K562 (cell line): ENCODE results near the gene GUCY1A2. TPM values are rescaled to one million over a fixed set of nuclear protein-coding genes. Genes with fewer than 3 reads are reported as not detected.

ENCODE experiments used
- ATAC-seq: fragments of 200-7000 bp; cut with Tn5 transposase; 3 replicates; pipeline ENCODE4 v1.9.1; 2020; ENCODE audit warnings: moderate library complexity
- BruUV-seq: library from RNA; stranded (reverse); fragments of 400-500 nt; replicated peaks from 2 replicates; lab custom pipeline; 2021; lab: Mats Ljungman, UMichigan
- CTCF ChIA-PET: fragments of 300-600 bp; formaldehyde crosslinking; extraction: SDS; loops from one replicate; lab custom pipeline; 2021; ENCODE audit warnings: low intra/inter-chr PET ratio; lab: Yijun Ruan, JAX
- POLR2A ChIA-PET: fragments of 300-600, 350-650 bp; sonication (Branson Sonifier 250); formaldehyde crosslinking; extraction: SDS; loops from one replicate; lab custom pipeline; 2021; ENCODE audit warnings: antibody characterized with exemption, inconsistent platforms; lab: Yijun Ruan, JAX
- DNase-seq, 4 experiments: peaks; one replicate each; pipeline versions ENCODE4 v3.0.0 to v3.0.0-alpha.2; 2011 to 2018; ENCODE audit warnings: low spot score in 3 of 4, mixed read lengths in 3 of 4; ENCODE audit errors: extremely low read depth in 1 of 4
- FAIRE-seq: peaks from 2 replicates; lab custom pipeline; 2011; peaks lifted over from hg19 to GRCh38; lab: Jason Lieb, UNC
- H2AFZ ChIP-seq: 2 replicates; pipeline ENCODE4 v1.6.0; 2011; ENCODE audit warnings: low read depth, low read length, control low read depth, inconsistent platforms
- H3K27ac ChIP-seq: fragments of 200-600 bp; 3 replicates; pipeline ENCODE4 v1.8.0; 2011; ENCODE audit warnings: low read depth, mild to moderate bottlenecking, control low read depth, inconsistent platforms, low read length, moderate library complexity, mixed read lengths; ENCODE audit errors: extremely low read depth
- H3K27me3 ChIP-seq, 2 experiments: fragments of 300-600 bp in 1 of 2; 2 replicates in 1 of 2; 3 replicates in 1 of 2; pipeline versions ENCODE4 v1.6.0 to v1.8.0; 2011; ENCODE audit warnings: inconsistent platforms in 2 of 2, low read length in 2 of 2, mild to moderate bottlenecking in 1 of 2, mixed read lengths in 1 of 2, moderate library complexity in 1 of 2; ENCODE audit not compliant: control insufficient read depth in 2 of 2, insufficient read depth in 2 of 2
- H3K36me3 ChIP-seq: fragments of 300-600 bp; 3 replicates; pipeline ENCODE4 v1.8.0; 2011; ENCODE audit warnings: mild to moderate bottlenecking, low read length, inconsistent platforms; ENCODE audit not compliant: control insufficient read depth, insufficient read depth
- H3K4me1 ChIP-seq, 2 experiments: fragments of 200-600 bp in 1 of 2; replicated peaks in 1 of 2; 2 replicates in 1 of 2; 3 replicates in 1 of 2; pipeline versions ENCODE4 v1.5.1 to v1.8.0; 2011; ENCODE audit warnings: inconsistent platforms in 2 of 2, low read length in 2 of 2, mild to moderate bottlenecking in 1 of 2, mixed read lengths in 1 of 2, moderate library complexity in 1 of 2; ENCODE audit not compliant: control insufficient read depth in 2 of 2, insufficient read depth in 2 of 2
- H3K4me2 ChIP-seq: 2 replicates; pipeline ENCODE4 v1.6.1; 2011; ENCODE audit warnings: low read length, control low read depth, inconsistent platforms, mixed read lengths; ENCODE audit not compliant: insufficient read depth
- H3K4me3 ChIP-seq: fragments of 200-600 bp; sonication (generic), shearing (Covaris generic); 2 replicates; pipeline ENCODE4 v1.5.1; 2016; ENCODE audit warnings: control low read depth, inconsistent platforms
- H3K79me2 ChIP-seq: fragments of 200-600 bp; 3 replicates; pipeline ENCODE4 v1.8.0; 2011; ENCODE audit warnings: low read length, inconsistent platforms; ENCODE audit not compliant: control insufficient read depth, insufficient read depth
- H3K9ac ChIP-seq, 2 experiments: 2 replicates each; pipeline versions ENCODE4 v1.6.0 to v1.6.1; 2011; ENCODE audit warnings: low read depth in 2 of 2, low read length in 2 of 2, control low read depth in 1 of 2, inconsistent platforms in 1 of 2, mild to moderate bottlenecking in 1 of 2, mixed read lengths in 1 of 2; ENCODE audit not compliant: insufficient read depth in 1 of 2
- H3K9me1 ChIP-seq: one replicate; pipeline ENCODE4 v1.6.0; 2011; ENCODE audit warnings: inconsistent platforms, mild to moderate bottlenecking, low read length, moderate library complexity; ENCODE audit not compliant: control insufficient read depth, insufficient read depth
- H3K9me3 ChIP-seq: replicated peaks from 2 replicates; pipeline ENCODE4 v1.5.1; 2011; ENCODE audit warnings: low read depth, low read length, inconsistent platforms; ENCODE audit not compliant: control insufficient read depth, insufficient read depth
- H4K20me1 ChIP-seq: replicated peaks from 2 replicates; pipeline ENCODE4 v1.6.1; 2011; ENCODE audit warnings: low read length, inconsistent platforms, mixed read lengths; ENCODE audit not compliant: control insufficient read depth, insufficient read depth
- CBX2 ChIP-seq: fragments of 200-600 bp; sonication (generic); IDR thresholded peaks from one replicate; pipeline ENCODE4 v1.6.1; 2012; ENCODE audit warnings: mild to moderate bottlenecking, low read length, inconsistent platforms; ENCODE audit not compliant: insufficient read depth, poor library complexity, severe bottlenecking
- CEBPB ChIP-seq: fragments of 450-650 bp; IDR thresholded peaks from 2 replicates; pipeline ENCODE4 v1.6.1; 2016; ENCODE audit warnings: missing genetic modification characterization, missing compliant biosample characterization
- CEBPG ChIP-seq, 3 experiments: fragments of 200-800 bp in 1 of 3; sonication (Bioruptor generic) in 1 of 3; sonication (generic) in 1 of 3; formaldehyde crosslinking in 1 of 3; IDR thresholded peaks in 2 of 3; conservative IDR thresholded peaks in 1 of 3; 2 replicates each; pipeline versions ENCODE4 v1.6.1 to v1.8.0; 2016 to 2022; ENCODE audit warnings: missing compliant biosample characterization in 2 of 3, missing genetic modification characterization in 2 of 3, mild to moderate bottlenecking in 1 of 3, missing genetic modification reagents in 1 of 3
- CREB5 ChIP-seq: fragments of 250-450 bp; sonication (Bioruptor Pico); IDR thresholded peaks from 2 replicates; pipeline ENCODE4 v1.5.0; 2020; ENCODE audit warnings: mild to moderate bottlenecking
- ETV1 ChIP-seq: fragments of 450-650 bp; conservative IDR thresholded peaks from 2 replicates; pipeline ENCODE4 v1.6.1; 2016; ENCODE audit warnings: missing genetic modification characterization, control low read depth, low read depth, missing compliant biosample characterization
- JUNB ChIP-seq: fragments of 450-650 bp; formaldehyde crosslinking; conservative IDR thresholded peaks from 2 replicates; pipeline ENCODE4 v1.4.0; 2020; ENCODE audit warnings: mild to moderate bottlenecking
- PBX2 ChIP-seq, 2 experiments: IDR thresholded peaks in 1 of 2; conservative IDR thresholded peaks in 1 of 2; 2 replicates each; pipeline ENCODE4 v1.6.1; 2016; ENCODE audit warnings: low read depth in 2 of 2, mild to moderate bottlenecking in 1 of 2, missing compliant biosample characterization in 1 of 2, missing genetic modification characterization in 1 of 2, moderate library complexity in 1 of 2
- SMARCA4 ChIP-seq: fragments of 450-650 bp; IDR thresholded peaks from 2 replicates; pipeline ENCODE4 v1.6.1; 2016
- ZNF280B ChIP-seq: fragments of 250-450 bp; sonication (Bioruptor Pico); IDR thresholded peaks from 2 replicates; pipeline ENCODE4 v1.5.1; 2021; ENCODE audit warnings: mild to moderate bottlenecking
- WGBS: fragments of 100-300 bp; shearing (Covaris generic); methylation state at CpG from one replicate; pipeline ENCODE4 v1.1.6; 2016; ENCODE audit warnings: low coverage, mixed read lengths; ENCODE audit not compliant: insufficient coverage; ENCODE audit errors: missing lambda C conversion rate; 5-methylcytosine and 5-hydroxymethylcytosine counted together
- in situ Hi-C: fragments of 300-500 bp; cut with MboI; formaldehyde crosslinking; loops from 4 replicates; pipeline ENCODE4 v1.15.0; 2018; ENCODE audit warnings: inconsistent platforms, mixed read lengths
- intact Hi-C: fragments of 100-400 bp; cut with micrococcal nuclease; formaldehyde crosslinking; loops from 2 replicates; pipeline ENCODE4 v1.14.2; 2022
- polyA plus RNA-seq, 8 experiments: library from polyadenylated mRNA; depleted of rRNA in 4 of 8; stranded (reverse) in 5 of 8; unstranded in 3 of 8; fragments of >200 nt; fragmentation: Nextera tagmentation in 2 of 8; fragmentation: Illumina TruSeq in 1 of 8; extraction: Ambion mirVana in 2 of 8; extraction: Trizol in 1 of 8; gene quantifications; 2 replicates each; pipeline versions ENCODE4 v1.2.1 to v1.2.3, GENCODE V29; 2011 to 2014; ENCODE audit warnings: inconsistent platforms in 1 of 8, missing spikeins in 1 of 8
- total RNA-seq, 7 experiments: library from RNA; depleted of rRNA in 6 of 7; stranded (reverse); fragments of >200 nt in 6 of 7; fragmentation: Illumina TruSeq in 2 of 7; extraction: Trizol in 2 of 7; gene quantifications; 2 replicates each; pipeline versions ENCODE4 v1.2.1 to v1.2.3, GENCODE V29; 2011 to 2021; ENCODE audit warnings: low replicate concordance in 1 of 7

Gene GUCY1A2
- total and polyA plus RNA-seq, 9 of the 15 experiments (the other 6 are each of a cell fraction or from before 2014, with no cell fraction given) = under 0.01 to 0.04 TPM; not detected in 7

- no peak for FAIRE-seq
- no peak overlapping the region for H3K9ac ChIP-seq
- DNase-seq = no peak
- no peak for ATAC-seq
- intact Hi-C loops = no loop called here
- H3K9me1 ChIP-seq = no peaks in the 10 kb centered on the region
- H3K79me2 ChIP-seq = no peaks in the 10 kb centered on the region
- POLR2A ChIA-PET = no interaction called here
- BruUV-seq = no TSS peak
- CTCF ChIA-PET = no interaction called here
- in situ Hi-C loops = no loop called here
- no peaks in the 10 kb centered on the region for H3K4me1 ChIP-seq
- no peak overlapping the region for H3K4me3 ChIP-seq
- H3K36me3 ChIP-seq = no peaks in the 10 kb centered on the region
- no peak overlapping the region for H3K27ac ChIP-seq
- TF ChIP-seq SMARCA4 (no peak), CBX2 (no peak), JUNB (CRISPR knock-in tag) (no peak), ETV1 (tag) (no peak), CREB5 (CRISPR knock-in tag) (no peak)
- H3K27me3 ChIP-seq = no peaks in the 10 kb centered on the region
- WGBS = 0% methylated on average over 3 of the region's 3 CpGs
- H3K4me2 ChIP-seq = no peak overlapping the region
- no peaks in the 10 kb centered on the region for H4K20me1 ChIP-seq
- H3K9me3 ChIP-seq = no peaks in the 10 kb centered on the region
- H2AFZ ChIP-seq = no peak overlapping the region
Observed at GRCh38 chr11:106632283-106632682, 386.0 kb downstream of the GUCY1A2 start.

- BruUV-seq = no TSS peak
- Histone ChIP-seq H3K4me2 (no peak overlapping the region), H3K4me3 (no peak overlapping the region), H3K36me3 (no peaks in the 10 kb centered on the region), H3K4me1 (no peaks in the 10 kb centered on the region), H3K9me3 (no peaks in the 10 kb centered on the region), H3K9ac (no peak overlapping the region), H3K9me1 (no peaks in the 10 kb centered on the region), H3K27ac (no peak overlapping the region), H3K79me2 (no peaks in the 10 kb centered on the region), H4K20me1 (no peaks in the 10 kb centered on the region), H2AFZ (no peak overlapping the region), H3K27me3 (no peaks in the 10 kb centered on the region)
- 2% methylated on average over 6 of the region's 6 CpGs for WGBS
- no peak for DNase-seq
- ChIA-PET POLR2A (no interaction called here), CTCF (no interaction called here)
- FAIRE-seq = no peak
- ATAC-seq = no peak
- intact Hi-C loops = no loop called here
- in situ Hi-C loops = no loop called here
- TF ChIP-seq CEBPG (CRISPR knock-in tag; IDR thresholded peaks at IDR 0.05) = no peak
- peak in 1 of 2 experiments; percentile 77; a peak in 2 of 4 replicates for TF ChIP-seq CEBPG (tag; conservative IDR thresholded peaks at IDR 0.05 in 1 of 2, IDR thresholded peaks at IDR 0.05 in 1 of 2)
- peak; percentile 51 for TF ChIP-seq CEBPB (tag)
- TF ChIP-seq PBX2 (CRISPR knock-in tag; IDR thresholded peaks at IDR 0.05; ENCODE audit: low read depth) = no peak
- TF ChIP-seq PBX2 (tag; conservative IDR thresholded peaks at IDR 0.05; ENCODE audit: low read depth) = no peak
- TF ChIP-seq ZNF280B = no peak
Observed at GRCh38 chr11:106627694-106628093, 390.6 kb downstream of the GUCY1A2 start.
